ENCODE results near the gene MAGI2. TPM values are rescaled to one million over a fixed set of nuclear protein-coding genes. Genes with fewer than 3 reads are reported as not detected.

MAGI2 gene
- total and polyA plus RNA-seq, 9 donors, result 7.1 to 20.4 (median 18.7) TPM

GRCh38 chr7:78015574-78016260 is 1437.8 kb downstream of the MAGI2 start:
- 81 to 91% (median 86%) methylated on average over 5 of the region's 5 CpGs for WGBS, 3 donors
- H3K27ac ChIP-seq, result no peak overlapping the region
- peaks cover 5% of the 10 kb centered on the region for H3K4me1 ChIP-seq (ENCODE audit: insufficient read depth)
- H3K9me3 ChIP-seq, result no peaks in the 10 kb centered on the region
- peak in 1 of 5 donors; percentile 36 for DNase-seq
- intact Hi-C loops (cut with DNase I), result loop anchor here in 1 of 4 donors (5.0 kb wide), 2 partner anchors 1162 to 1437 kb away; partner anchors contain the start of gene MAGI2
- H3K27me3 ChIP-seq, result no peaks in the 10 kb centered on the region
- no peak overlapping the region for H3K4me3 ChIP-seq
- no peak for TF ChIP-seq EP300 (IDR thresholded peaks at IDR 0.05)
- no peak for TF ChIP-seq CTCF (IDR thresholded peaks at IDR 0.05)
- TF ChIP-seq POLR2A (IDR thresholded peaks at IDR 0.05), result no peak
- no peaks in the 10 kb centered on the region for H3K36me3 ChIP-seq

GRCh38 chr7:78014401-78014800 is 1439.1 kb downstream of the MAGI2 start:
- DNase-seq, result no peak
- TF ChIP-seq POLR2A (IDR thresholded peaks at IDR 0.05), result no peak
- no peak for TF ChIP-seq CTCF (IDR thresholded peaks at IDR 0.05)
- TF ChIP-seq EP300 (IDR thresholded peaks at IDR 0.05), result no peak
- Histone ChIP-seq H3K27ac (no peak overlapping the region), H3K27me3 (no peaks in the 10 kb centered on the region), H3K9me3 (no peaks in the 10 kb centered on the region), H3K4me3 (no peak overlapping the region), H3K36me3 (no peaks in the 10 kb centered on the region), H3K4me1 (ENCODE audit: insufficient read depth) (peaks cover 3% of the 10 kb centered on the region)
- intact Hi-C loops (cut with DNase I), result no loop called here
- 77 to 88% (median 79%) methylated on average over 3 of the region's 3 CpGs for WGBS, 3 donors

- TF ChIP-seq EP300 (IDR thresholded peaks at IDR 0.05) (no peak), CTCF (IDR thresholded peaks at IDR 0.05) (no peak), POLR2A (IDR thresholded peaks at IDR 0.05) (no peak)
- Histone ChIP-seq H3K27ac (no peak overlapping the region), H3K36me3 (no peaks in the 10 kb centered on the region), H3K4me1 (ENCODE audit: insufficient read depth) (peaks cover 3% of the 10 kb centered on the region), H3K9me3 (no peaks in the 10 kb centered on the region), H3K27me3 (no peaks in the 10 kb centered on the region), H3K4me3 (no peak overlapping the region)
- intact Hi-C loops (cut with DNase I), result no loop called here
- no peak for DNase-seq
- WGBS, 3 donors, result 52 to 71% (median 69%) methylated on average over 3 of the region's 3 CpGs
Observed at GRCh38 chr7:78013386-78013785, 1440.1 kb downstream of the MAGI2 start.

GRCh38 chr7:78011642-78012041 is 1441.8 kb downstream of the MAGI2 start:
- Histone ChIP-seq H3K4me3 (no peak overlapping the region), H3K9me3 (no peaks in the 10 kb centered on the region), H3K4me1 (ENCODE audit: insufficient read depth) (no peaks in the 10 kb centered on the region), H3K36me3 (no peaks in the 10 kb centered on the region), H3K27ac (no peak overlapping the region), H3K27me3 (no peaks in the 10 kb centered on the region)
- TF ChIP-seq CTCF (IDR thresholded peaks at IDR 0.05) (no peak), POLR2A (IDR thresholded peaks at IDR 0.05) (no peak), EP300 (IDR thresholded peaks at IDR 0.05) (no peak)
- no peak for DNase-seq
- intact Hi-C loops (cut with DNase I), result no loop called here
- WGBS, 3 donors, result 53 to 76% (median 57%) methylated on average over 5 of the region's 5 CpGs

Data from ovary (tissue), 9 donors.